Hepatocyte (in vitro differentiated cells): ENCODE results near the gene GPR18.

Experiments used
- CTCF ChIP-seq: fragments of 200-600 bp; sonication (generic); IDR thresholded peaks from 2 replicates; pipeline ENCODE4 v1.5.1; 2016; ENCODE audit warnings: antibody characterized with exemption, mild to moderate bottlenecking; ENCODE audit not compliant: poor library complexity
- EZH2 ChIP-seq: fragments of 200-600 bp; sonication (generic); IDR thresholded peaks from 2 replicates; pipeline ENCODE4 v1.6.1; 2016; ENCODE audit warnings: antibody characterized with exemption, mild to moderate bottlenecking, borderline replicate concordance
- EZH2phosphoT487 ChIP-seq: fragments of 200-600 bp; sonication (generic); IDR thresholded peaks from one replicate; pipeline ENCODE4 v1.6.1; 2018; ENCODE audit warnings: antibody characterized with exemption, mild to moderate bottlenecking, low read depth, moderate library complexity; ENCODE audit not compliant: unreplicated experiment, severe bottlenecking

- TF ChIP-seq CTCF (no peak), EZH2phosphoT487 (no peak), EZH2 (no peak)
These were observed 39.2 kb downstream of the GPR18 start for GRCh38 chr13:99218969-99219368.
